Measurements from ENCODE around the gene EXOSC7.
"Not testable (repeated sequence)": the region's sequence is repeated elsewhere in the genome, so short reads cannot be mapped to it uniquely, and the experiment has no call there.

The EXOSC7 gene

GRCh38 chr3:44976002-44976815 is at the start of gene EXOSC7, which contains the start of gene ZDHHC3:
Gene EXOSC7 (plus strand): TSS chr3:44976244. CDS start chr3:44976278, 34 bp downstream.
Gene ZDHHC3 (minus strand): TSS chr3:44976174. CDS start chr3:44959436, 16,738 bp downstream.
- DNase-seq, result peak; percentile 62

- no peak for DNase-seq
Observed at GRCh38 chr3:44926921-44927320, 49.1 kb upstream of the EXOSC7 start.

GRCh38 chr3:44927371-44927770 is 48.7 kb upstream of the EXOSC7 start:
- DNase-seq, result no peak

- DNase-seq, result no peak
Observed at GRCh38 chr3:44929782-44930181, 46.3 kb upstream of the EXOSC7 start.

- no peak for DNase-seq
Observed at GRCh38 chr3:44930911-44931310, 45.1 kb upstream of the EXOSC7 start.

- no peak for DNase-seq
Observed at GRCh38 chr3:44931791-44932190, 44.3 kb upstream of the EXOSC7 start.

GRCh38 chr3:44932271-44932670 is 43.8 kb upstream of the EXOSC7 start:
- no peak for DNase-seq

GRCh38 chr3:44932986-44933944 is 42.8 kb upstream of the EXOSC7 start:
- DNase-seq, result no peak

- DNase-seq, result no peak
Observed at GRCh38 chr3:44939581-44940036, 36.4 kb upstream of the EXOSC7 start.

GRCh38 chr3:44942202-44942921 is 33.7 kb upstream of the EXOSC7 start:
- no peak for DNase-seq

- DNase-seq, result no peak
Observed at GRCh38 chr3:44948239-44948638, 27.8 kb upstream of the EXOSC7 start.

- DNase-seq, result not testable (repeated sequence)
Observed at GRCh38 chr3:44949770-44950169, 26.3 kb upstream of the EXOSC7 start.

GRCh38 chr3:44950275-44950734 is 25.7 kb upstream of the EXOSC7 start:
- DNase-seq, result no peak

GRCh38 chr3:44952689-44953088 is 23.4 kb upstream of the EXOSC7 start:
- DNase-seq, result no peak

GRCh38 chr3:44954304-44954703 is 21.7 kb upstream of the EXOSC7 start:
- no peak for DNase-seq

- no peak for DNase-seq
Observed at GRCh38 chr3:44954962-44955361, 21.1 kb upstream of the EXOSC7 start.

- no peak for DNase-seq
Observed at GRCh38 chr3:44955917-44956316, 20.1 kb upstream of the EXOSC7 start.

- no peak for DNase-seq
Observed at GRCh38 chr3:44957986-44958385, 18.1 kb upstream of the EXOSC7 start.

GRCh38 chr3:44958386-44958785 is 17.7 kb upstream of the EXOSC7 start:
- DNase-seq, result no peak

- DNase-seq, result no peak
Observed at GRCh38 chr3:44960387-44961026, 15.5 kb upstream of the EXOSC7 start.

- no peak for DNase-seq
Observed at GRCh38 chr3:44961888-44962287, 14.2 kb upstream of the EXOSC7 start.
